Activated CD8-positive, alpha-beta T cell treated with anti-CD3 and anti-CD28 coated beads, Interleukin-2, amount 10 ng/mL, durations not matched to agents 7 days and 5 days (primary cell): ENCODE results near the gene CTSW. TPM values are rescaled to one million over a fixed set of nuclear protein-coding genes. Genes with fewer than 3 reads are reported as not detected.

ENCODE experiments used
- ATAC-seq: fragments of 150-1000 bp; cut with Tn5 transposase; one replicate; pipeline ENCODE4 v1.10.0; 2021; ENCODE audit warnings: moderate library complexity
- CTCF ChIA-PET: fragments of 350-600 bp; sonication (Branson Sonifier 250); formaldehyde crosslinking; loops from one replicate; lab custom pipeline; 2021; ENCODE audit warnings: antibody characterized with exemption; lab: Charles Lee
- POLR2A ChIA-PET: fragments of 350-600 bp; sonication (Branson Sonifier 250); formaldehyde crosslinking; loops from one replicate; lab custom pipeline; 2021; ENCODE audit warnings: antibody characterized with exemption; lab: Charles Lee
- DNase-seq: peaks from one replicate; pipeline ENCODE4 v3.0.0-alpha.2; 2020
- H3K27ac Mint-ChIP-seq: one replicate; pipeline ENCODE4 v1.8.0; 2021; ENCODE audit warnings: mild to moderate bottlenecking, mixed read lengths
- H3K27me3 Mint-ChIP-seq: one replicate; pipeline ENCODE4 v1.8.0; 2021; ENCODE audit warnings: low read depth, mixed read lengths
- H3K36me3 Mint-ChIP-seq: one replicate; pipeline ENCODE4 v1.8.0; 2021; ENCODE audit warnings: low read depth, mixed read lengths
- H3K4me1 Mint-ChIP-seq: one replicate; pipeline ENCODE4 v1.8.0; 2021; ENCODE audit warnings: low read depth, mixed read lengths
- H3K4me3 Mint-ChIP-seq: one replicate; pipeline ENCODE4 v1.8.0; 2021; ENCODE audit warnings: mild to moderate bottlenecking, mixed read lengths
- H3K9me3 Mint-ChIP-seq: one replicate; pipeline ENCODE4 v1.8.0; 2022; ENCODE audit warnings: mixed read lengths; ENCODE audit not compliant: insufficient read depth
- total RNA-seq, 2 experiments: library from RNA; stranded (reverse); gene quantifications; one replicate each; pipeline ENCODE4 v1.2.3, GENCODE V29; 2021

Gene CTSW
- total RNA-seq, 2 experiments from 2014 or later = 381 to 413 TPM

DNA sequence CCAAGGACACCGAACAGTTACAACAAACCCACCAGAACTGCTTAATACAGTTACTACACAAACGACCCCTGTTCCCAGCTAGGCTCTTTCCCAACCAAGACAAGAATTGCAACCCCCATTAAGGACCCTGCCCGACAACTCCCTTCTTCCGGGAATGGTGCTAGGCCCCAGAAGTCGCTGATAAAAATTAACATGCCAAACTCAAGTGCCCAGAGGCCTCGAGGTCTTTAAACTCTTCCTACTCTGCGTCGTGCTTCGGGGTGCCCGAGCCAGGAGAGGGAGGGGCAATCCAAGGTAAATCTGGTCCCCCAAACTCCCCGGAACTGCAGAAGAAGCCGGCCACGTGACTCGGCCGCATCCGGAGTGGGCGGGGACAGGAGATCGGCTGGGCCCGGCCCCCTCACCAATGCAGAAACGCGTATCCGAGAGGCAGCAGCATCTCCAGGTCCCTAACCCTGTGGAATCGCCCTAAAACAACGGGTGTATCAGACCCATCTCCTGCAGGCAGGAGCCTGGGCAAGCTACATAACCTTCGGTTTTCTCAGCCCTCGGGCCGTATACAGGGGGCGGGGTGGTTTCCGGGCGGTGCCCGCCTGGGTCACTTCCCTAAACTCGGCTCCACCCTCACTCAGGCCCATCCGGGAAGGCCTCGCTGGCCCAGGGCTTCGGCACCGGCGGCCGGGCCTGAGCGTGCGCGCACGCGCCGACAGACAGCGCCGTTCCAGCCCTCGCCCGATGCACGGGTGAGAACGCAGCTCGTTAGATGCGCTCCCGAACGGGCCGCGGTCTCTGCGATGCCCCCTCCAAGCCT lies 22.7 kb upstream of the CTSW start:
- Mint-ChIP-seq H3K27me3 (no peaks in the 10 kb centered on the region), H3K4me1 (peaks cover 59% of the 10 kb centered on the region)
- CTCF ChIA-PET = interaction anchor here (1.0 to 18.4 kb wide), 2 partner anchors 14 to 28 kb away, joined by 3 to 584 read pairs; partner anchors contain the start of genes CCDC85B, CTSW and FIBP

DNA sequence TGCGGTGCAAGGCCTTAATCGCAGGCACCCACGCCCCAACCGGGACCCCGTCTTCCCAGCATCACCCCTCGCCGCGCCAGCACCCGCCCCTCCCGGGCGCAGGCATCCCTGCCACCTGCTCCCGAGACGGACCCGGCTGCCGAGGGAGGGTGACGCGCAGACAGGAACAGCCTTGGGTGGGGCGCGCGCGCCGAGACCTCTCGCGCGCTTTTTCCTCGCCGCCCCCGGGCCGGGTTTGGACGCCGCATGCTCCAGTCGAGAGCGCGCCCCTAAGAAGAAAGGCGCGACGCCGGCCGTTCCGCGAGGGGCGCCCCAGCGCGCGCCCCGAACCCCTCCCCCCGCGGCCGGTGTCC lies 22.2 kb upstream of the CTSW start:
- Mint-ChIP-seq H3K4me1 (peaks cover 65% of the 10 kb centered on the region), H3K4me3 (peak overlapping the region; percentile 95), H3K27me3 (no peaks in the 10 kb centered on the region), H3K27ac (peak overlapping the region; percentile 87), H3K36me3 (peaks cover 69% of the 10 kb centered on the region), H3K9me3 (no peaks in the 10 kb centered on the region)
- ChIA-PET POLR2A (interaction anchor here (0.6 to 15.9 kb wide), 6 partner anchors 11 to 219 kb away, joined by 4 to 305 read pairs (median 6); partner anchors contain the start of genes AP5B1, CCDC85B, CTSW and EFEMP2), CTCF (interaction anchor here (1.0 to 18.4 kb wide), 3 partner anchors 14 to 28 kb away, joined by 3 to 584 read pairs (median 3); partner anchors contain the start of genes CCDC85B, CTSW and FIBP)
- ATAC-seq (peak; percentile 1), DNase-seq (peak; percentile 72)

More for the DNA sequence above, 22.7 kb upstream of the CTSW start:
- Mint-ChIP-seq H3K36me3 (peaks cover 69% of the 10 kb centered on the region), H3K27ac (peak overlapping the region; percentile 87), H3K4me3 (peak overlapping the region; percentile 95), H3K9me3 (no peaks in the 10 kb centered on the region)
- POLR2A ChIA-PET = interaction anchor here (0.6 to 15.9 kb wide), 5 partner anchors 10 to 145 kb away, joined by 4 to 305 read pairs (median 7); partner anchors contain the start of genes AP5B1, CCDC85B, CTSW and EFEMP2
- DNase-seq (peak; percentile 91), ATAC-seq (peak; percentile 4)

DNA sequence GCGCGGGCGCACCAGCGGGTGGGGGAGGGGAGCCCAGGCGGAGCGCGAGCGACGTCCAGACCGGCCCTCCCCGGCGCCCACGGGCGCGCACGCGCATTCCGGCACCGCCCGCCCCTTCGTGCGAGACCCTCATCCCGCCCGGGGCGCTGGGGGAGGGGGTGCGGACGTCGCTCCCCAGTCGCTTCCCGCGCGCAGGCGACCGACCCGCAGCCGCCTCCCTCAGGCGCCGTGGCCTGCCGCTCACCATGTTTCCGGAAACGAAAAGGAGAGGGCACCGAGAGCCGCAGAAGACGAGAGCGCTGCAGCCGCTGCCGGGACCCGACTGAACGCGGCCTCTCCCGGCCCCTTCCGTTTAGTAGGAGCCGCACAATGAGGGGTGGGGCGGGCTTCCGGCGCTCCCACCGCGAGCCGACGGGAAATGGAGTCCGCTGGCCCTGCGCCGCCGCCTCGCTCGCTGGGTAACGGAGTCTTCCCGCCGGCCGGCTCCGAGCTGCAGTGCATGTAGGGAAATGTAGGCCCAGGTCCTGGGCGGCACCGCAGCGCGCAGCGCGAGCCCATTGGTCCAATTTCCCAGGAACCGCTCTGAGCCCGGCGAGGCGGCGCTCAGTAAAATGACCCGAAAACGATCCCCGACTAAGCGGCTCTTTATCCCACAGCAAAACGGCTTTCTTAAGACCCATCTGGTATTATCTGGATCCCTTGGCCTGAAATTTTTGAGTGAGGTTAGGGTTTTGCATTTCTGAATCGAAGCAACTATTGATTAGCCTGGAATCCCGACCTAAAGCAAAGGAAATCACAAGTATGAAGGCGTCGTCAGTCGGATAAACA lies 21.6 kb upstream of the CTSW start, which contains the start of gene CFL1:
Gene CFL1 (minus strand): TSS at position 328 of the 828 bp plus-strand sequence. CDS start 81 bp downstream, at position 247.
- peak within 1 kb of the TSS; percentile 95 for H3K4me3 Mint-ChIP-seq
- ATAC-seq (peak; percentile 64), DNase-seq (peak; percentile 99)
- POLR2A ChIA-PET = interaction anchor here (0.5 to 15.9 kb wide), 17 partner anchors 9 to 303 kb away, joined by 3 to 305 read pairs (median 5); partner anchors contain the start of genes AP5B1, BANF1, CCDC85B and CTSW
- H3K36me3 Mint-ChIP-seq = peaks cover 69% of the 10 kb centered on the region
- no peaks in the 10 kb centered on the region for H3K27me3 Mint-ChIP-seq
- H3K27ac Mint-ChIP-seq = peak within 1 kb of the TSS; percentile 97
- no peaks in the 10 kb centered on the region for H3K9me3 Mint-ChIP-seq
- CTCF ChIA-PET = interaction anchor here (1.0 to 18.4 kb wide), 7 partner anchors 9 to 131 kb away, joined by 3 to 584 read pairs (median 13); partner anchors contain the start of genes CCDC85B, CTSW and FIBP
- H3K4me1 Mint-ChIP-seq = peaks cover 70% of the 10 kb centered on the region

DNA sequence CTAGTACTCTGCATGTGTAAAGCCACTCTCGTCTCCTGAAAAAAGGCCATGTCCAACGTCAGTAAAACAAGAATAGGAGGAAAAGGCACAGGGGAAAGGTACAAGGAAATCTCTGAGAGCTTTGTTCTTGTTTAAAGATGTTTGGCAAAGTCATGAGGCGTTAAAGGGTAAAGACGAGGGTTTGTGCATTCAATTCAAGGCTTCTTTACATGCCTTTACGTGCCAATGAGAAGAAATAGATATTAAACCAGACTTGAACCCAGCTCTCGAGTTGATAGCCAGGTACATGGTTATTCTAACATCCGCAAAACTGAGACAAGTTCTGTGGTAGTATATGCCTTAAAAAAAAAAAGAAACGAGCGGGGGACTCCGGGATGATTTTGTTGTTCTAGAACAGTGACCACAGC lies 21.0 kb upstream of the CTSW start:
- no peaks in the 10 kb centered on the region for H3K27me3 Mint-ChIP-seq
- H3K36me3 Mint-ChIP-seq = peaks cover 69% of the 10 kb centered on the region
- H3K27ac Mint-ChIP-seq = peak overlapping the region; percentile 97
- ChIA-PET CTCF (interaction anchor here (1.0 to 18.4 kb wide), 10 partner anchors 10 to 257 kb away, joined by 3 to 584 read pairs (median 12); partner anchors contain the start of genes CCDC85B, CTSW, FIBP and KAT5), POLR2A (interaction anchor here (0.5 to 15.9 kb wide), 19 partner anchors 9 to 360 kb away, joined by 3 to 305 read pairs (median 3); partner anchors contain the start of genes AP5B1, BANF1, C11orf68 and CCDC85B)
- ATAC-seq (no peak), DNase-seq (no peak)
- H3K4me3 Mint-ChIP-seq = peak overlapping the region; percentile 89
- H3K9me3 Mint-ChIP-seq = no peaks in the 10 kb centered on the region
- peaks cover 64% of the 10 kb centered on the region for H3K4me1 Mint-ChIP-seq

DNA sequence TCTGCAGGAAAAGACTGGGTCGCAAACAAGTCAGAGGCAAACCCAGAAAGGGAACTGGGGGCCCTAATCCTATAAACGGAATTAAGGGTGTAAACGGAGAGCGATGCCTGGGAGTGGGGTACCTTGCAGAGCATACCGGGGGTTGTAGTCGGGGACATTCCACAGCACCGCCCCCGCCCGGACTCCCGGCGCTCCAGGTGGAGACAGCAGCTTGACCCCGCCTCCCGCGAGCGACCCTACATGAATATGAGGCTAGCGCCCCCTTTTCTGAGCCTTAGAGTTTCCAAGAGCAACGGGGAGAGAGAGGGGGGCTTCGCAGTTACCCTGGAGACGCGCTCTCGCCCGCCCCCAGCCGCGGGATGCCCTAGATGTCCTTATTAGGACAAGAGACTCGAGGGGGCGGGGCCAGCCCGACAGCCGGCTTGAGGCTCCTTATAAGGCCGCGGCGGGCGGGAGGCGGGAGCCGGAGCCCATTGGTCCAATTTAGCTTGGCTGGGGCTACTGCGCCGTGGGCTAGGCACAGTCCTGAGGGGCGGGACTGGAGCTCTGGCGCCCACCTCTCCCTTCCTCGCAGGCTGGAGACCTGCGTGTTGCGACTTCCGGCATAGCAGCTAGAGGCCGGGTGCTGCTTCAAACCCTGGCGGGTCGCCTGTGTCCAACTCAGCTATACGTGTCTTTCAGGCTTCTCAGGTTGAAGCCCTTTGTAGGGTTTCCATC lies 20.4 kb upstream of the CTSW start:
- ATAC-seq = peak; percentile 72
- H3K36me3 Mint-ChIP-seq = peaks cover 68% of the 10 kb centered on the region
- POLR2A ChIA-PET = interaction anchor here (0.6 to 15.9 kb wide), 23 partner anchors 10 to 362 kb away, joined by 3 to 305 read pairs (median 4); partner anchors contain the start of genes AP5B1, BANF1, C11orf68 and CCDC85B
- peaks cover 59% of the 10 kb centered on the region for H3K4me1 Mint-ChIP-seq
- H3K27ac Mint-ChIP-seq = peak overlapping the region; percentile 97
- no peaks in the 10 kb centered on the region for H3K9me3 Mint-ChIP-seq
- no peaks in the 10 kb centered on the region for H3K27me3 Mint-ChIP-seq
- H3K4me3 Mint-ChIP-seq = peak overlapping the region; percentile 89
- DNase-seq = peak; percentile 100
- CTCF ChIA-PET = interaction anchor here (0.6 to 18.4 kb wide), 33 partner anchors 11 to 408 kb away, joined by 3 to 584 read pairs (median 5); partner anchors contain the start of genes BANF1, CCDC85B, CTSW and EIF1AD

DNA sequence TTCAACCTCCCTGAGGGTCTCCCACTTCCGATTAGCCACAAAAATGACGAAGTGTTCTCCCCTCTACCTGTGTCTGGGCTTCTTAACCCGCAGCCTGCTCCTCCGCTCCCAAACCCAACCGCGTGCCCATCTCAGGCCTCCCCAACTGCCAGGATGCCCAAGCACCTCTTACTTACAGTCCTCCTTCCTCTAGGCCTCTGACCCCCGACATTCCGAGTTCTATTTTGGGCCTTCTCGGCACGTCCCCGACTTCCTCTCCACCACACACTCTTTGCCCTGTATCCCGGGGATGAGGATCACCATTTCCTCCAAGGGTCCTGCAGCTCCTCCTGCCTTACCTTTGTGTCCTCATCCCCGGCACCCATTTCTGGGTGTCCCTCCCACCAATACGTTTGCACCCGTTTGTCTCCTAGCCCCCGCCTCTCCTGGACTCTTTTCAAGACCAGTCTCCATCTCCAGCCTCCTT lies 19.8 kb upstream of the CTSW start:
- H3K27ac Mint-ChIP-seq = peak overlapping the region; percentile 97
- H3K27me3 Mint-ChIP-seq = no peaks in the 10 kb centered on the region
- H3K4me3 Mint-ChIP-seq = peak overlapping the region; percentile 89
- no peaks in the 10 kb centered on the region for H3K9me3 Mint-ChIP-seq
- POLR2A ChIA-PET = interaction anchor here (0.6 to 15.9 kb wide), 25 partner anchors 10 to 363 kb away, joined by 3 to 305 read pairs (median 3); partner anchors contain the start of genes AP5B1, BANF1, C11orf68 and CCDC85B
- CTCF ChIA-PET = interaction anchor here (0.7 to 18.4 kb wide), 37 partner anchors 10 to 408 kb away, joined by 3 to 584 read pairs (median 4); partner anchors contain the start of genes BANF1, CCDC85B, CTSW and EIF1AD
- DNase-seq (no peak), ATAC-seq (peak; percentile 1)
- H3K4me1 Mint-ChIP-seq = peaks cover 54% of the 10 kb centered on the region
- peaks cover 62% of the 10 kb centered on the region for H3K36me3 Mint-ChIP-seq

DNA sequence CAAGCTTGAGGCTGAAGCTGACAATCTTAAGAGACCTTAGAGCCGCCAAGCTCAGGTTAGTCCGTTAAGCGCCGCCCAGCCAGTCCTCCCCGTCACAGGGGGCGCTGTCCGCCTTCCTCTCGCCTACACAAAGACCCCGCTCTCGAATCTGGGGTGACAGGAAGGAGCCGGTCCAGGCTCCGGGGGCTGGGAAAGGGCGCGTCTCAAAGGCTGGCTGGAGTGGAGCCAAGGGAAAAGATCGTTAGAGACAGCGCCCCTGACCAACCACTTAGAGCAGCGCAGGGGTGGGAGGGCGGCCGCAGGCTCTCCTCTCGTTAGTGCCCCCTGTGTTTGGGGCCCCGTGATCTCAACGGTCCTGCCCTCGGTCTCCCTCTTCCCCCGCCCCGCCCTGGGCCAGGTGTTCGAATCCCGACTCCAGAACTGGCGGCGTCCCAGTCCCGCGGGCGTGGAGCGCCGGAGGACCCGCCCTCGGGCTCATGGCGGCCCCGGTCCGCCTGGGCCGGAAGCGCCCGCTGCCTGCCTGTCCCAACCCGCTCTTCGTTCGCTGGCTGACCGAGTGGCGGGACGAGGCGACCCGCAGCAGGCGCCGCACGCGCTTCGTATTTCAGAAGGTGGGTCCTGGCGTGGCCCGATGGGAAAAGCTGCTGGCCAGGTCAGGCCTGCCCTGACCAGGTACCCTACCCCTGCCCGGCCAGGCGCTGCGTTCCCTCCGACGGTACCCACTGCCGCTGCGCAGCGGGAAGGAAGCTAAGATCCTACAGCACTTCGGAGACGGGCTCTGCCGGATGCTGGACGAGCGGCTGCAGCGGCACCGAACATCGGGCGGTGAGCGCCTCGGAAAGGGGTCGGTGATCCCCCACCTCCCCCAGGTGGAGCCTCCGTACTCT lies 19.1 kb upstream of the CTSW start, which contains the start of gene MUS81:
Gene MUS81 (plus strand): TSS at position 156 of the 887 bp plus-strand sequence. CDS start 321 bp downstream, at position 477.
- H3K27ac Mint-ChIP-seq = peak within 1 kb of the TSS; percentile 97
- no peaks in the 10 kb centered on the region for H3K27me3 Mint-ChIP-seq
- H3K4me1 Mint-ChIP-seq = peaks cover 53% of the 10 kb centered on the region
- POLR2A ChIA-PET = interaction anchor here (0.6 to 15.9 kb wide), 22 partner anchors 11 to 363 kb away, joined by 3 to 305 read pairs (median 4); partner anchors contain the start of genes AP5B1, BANF1, CCDC85B and CTSW
- DNase-seq = peak; percentile 98
- CTCF ChIA-PET = interaction anchor here (0.7 to 18.4 kb wide), 37 partner anchors 10 to 407 kb away, joined by 3 to 584 read pairs (median 4); partner anchors contain the start of genes BANF1, CCDC85B, CTSW and EIF1AD
- peak within 1 kb of the TSS; percentile 89 for H3K4me3 Mint-ChIP-seq
- H3K9me3 Mint-ChIP-seq = no peaks in the 10 kb centered on the region
- H3K36me3 Mint-ChIP-seq = peaks cover 64% of the 10 kb centered on the region
- peak; percentile 34 for ATAC-seq

DNA sequence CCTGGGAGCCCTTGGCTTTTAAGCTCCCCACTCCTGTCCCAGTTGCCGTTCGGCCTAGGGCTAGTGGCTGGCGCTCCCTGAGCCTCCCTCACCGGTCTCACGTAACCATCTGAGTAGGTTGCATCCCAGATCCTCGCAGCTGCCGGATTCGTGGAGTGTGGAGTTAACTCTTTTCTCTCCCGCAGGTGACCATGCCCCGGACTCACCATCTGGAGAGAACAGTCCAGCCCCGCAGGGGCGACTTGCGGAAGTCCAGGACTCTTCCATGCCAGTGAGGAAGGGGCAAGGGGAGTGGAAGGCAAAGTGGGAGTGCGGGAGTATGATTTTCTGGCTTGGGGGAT lies 18.5 kb upstream of the CTSW start:
- Mint-ChIP-seq H3K4me1 (peaks cover 47% of the 10 kb centered on the region), H3K9me3 (no peaks in the 10 kb centered on the region), H3K27me3 (no peaks in the 10 kb centered on the region), H3K36me3 (peaks cover 61% of the 10 kb centered on the region), H3K27ac (peak overlapping the region; percentile 97), H3K4me3 (peak overlapping the region; percentile 89)
- ATAC-seq (no peak), DNase-seq (no peak)
- ChIA-PET POLR2A (interaction anchor here (0.7 to 15.9 kb wide), 6 partner anchors 10 to 208 kb away, joined by 3 to 305 read pairs (median 4); partner anchors contain the start of genes CCDC85B, CTSW, EFEMP2 and FIBP), CTCF (interaction anchor here (1.2 to 18.4 kb wide), 9 partner anchors 9 to 149 kb away, joined by 3 to 584 read pairs (median 18); partner anchors contain the start of genes BANF1, CCDC85B, CTSW and EIF1AD)
